GM18867 (cell line): ENCODE results near the gene KIAA0408.
"Not testable (repeated sequence)": the region's sequence is repeated elsewhere in the genome, so short reads cannot be mapped to it uniquely, and the experiment has no call there.

Source experiments
- ATAC-seq: cut with Tn5 transposase; IDR thresholded peaks from one replicate; pipeline ENCODE4 v1.9.1; 2021; ENCODE audit warnings: mild to moderate bottlenecking, moderate library complexity; ENCODE audit not compliant: unreplicated experiment

The KIAA0408 gene

DNA sequence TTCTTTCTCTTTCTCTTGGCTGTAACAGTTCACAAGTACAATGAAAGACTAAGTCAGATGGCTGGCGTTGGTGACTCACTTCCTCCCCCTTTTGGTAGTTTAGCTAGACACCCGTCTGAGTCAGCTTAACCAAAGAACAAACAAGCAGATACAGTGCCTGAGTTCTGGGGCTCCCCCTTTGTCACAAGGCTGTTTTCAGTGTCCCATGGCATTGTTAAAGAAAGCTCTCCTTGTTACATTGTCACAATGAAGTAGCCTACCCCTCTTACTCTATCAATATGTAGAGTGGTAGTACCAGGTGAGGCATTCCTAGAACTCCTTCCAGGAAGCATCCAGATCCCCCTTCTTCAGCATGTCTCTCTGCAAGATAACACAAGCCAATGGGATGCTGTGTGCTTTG is 38.6 kb downstream of the KIAA0408 start:
- peak; percentile 100 for ATAC-seq

DNA sequence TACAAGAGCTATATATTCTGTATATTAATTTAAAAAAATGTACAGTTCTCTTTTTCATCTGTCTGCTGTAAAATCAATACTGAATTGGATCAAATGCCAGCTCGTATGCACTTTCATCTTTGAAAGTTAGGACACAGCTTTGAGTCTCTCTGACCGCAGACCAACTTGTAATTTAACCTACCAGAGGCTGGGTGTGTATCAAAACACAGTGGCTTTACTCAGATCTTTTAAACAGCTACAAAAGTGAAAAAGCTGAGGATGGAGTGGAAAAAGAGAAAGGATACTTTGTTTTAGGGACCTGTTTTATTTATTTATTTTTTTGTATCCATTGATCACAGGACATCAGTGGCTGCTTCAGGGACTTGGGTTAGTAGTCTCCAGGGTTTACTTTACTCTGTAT is 44.1 kb downstream of the KIAA0408 start:
- ATAC-seq = no peak

GRCh38 chr6:127413123-127413522 is 46.1 kb downstream of the KIAA0408 start:
- ATAC-seq = not testable (repeated sequence)

DNA sequence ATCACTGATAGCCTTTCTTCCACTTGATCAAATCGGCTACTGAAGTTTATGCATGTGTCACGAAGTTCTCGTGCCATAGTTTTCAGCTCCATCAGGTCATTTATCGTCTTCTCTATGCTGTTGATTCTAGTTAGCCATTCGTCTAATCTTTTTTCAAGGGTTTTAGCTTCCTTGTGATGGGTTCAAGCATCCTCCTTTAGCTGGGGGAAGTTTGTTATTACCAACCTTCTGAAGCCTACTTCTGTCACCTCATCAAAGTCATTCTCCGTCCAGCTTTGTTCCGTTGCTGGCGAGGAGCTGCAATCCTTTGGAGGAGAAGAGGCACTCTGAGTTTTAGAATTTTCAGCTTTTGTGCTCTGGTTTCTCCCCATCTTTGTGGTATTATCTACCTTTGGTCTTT is 47.2 kb downstream of the KIAA0408 start:
- ATAC-seq = not testable (repeated sequence)
